Measurements from ENCODE around the gene PARD3.
A peak's percentile ranks its signal among the peaks of the same experiment; 100 is the strongest.

PARD3 gene

GRCh38 chr10:34736976-34737771 lies 77.9 kb downstream of the PARD3 start:
- 0 out of 2 replicates have a peak overlapping the region, but pooled peaks have one; percentile 5 for H3K27ac ChIP-seq (ENCODE audit: low read length)
- H3K4me2 ChIP-seq (ENCODE audit: insufficient read depth, low read length), result no peak overlapping the region
- DNase-seq, result no peak
- no peak overlapping the region for H3K9ac ChIP-seq (ENCODE audit: low read depth, low read length)
- peaks cover 70% of the 10 kb centered on the region for H4K20me1 ChIP-seq (ENCODE audit: insufficient read depth, low read length)
- peaks cover 29% of the 10 kb centered on the region for H3K4me1 ChIP-seq (ENCODE audit: insufficient read depth, low read length)
- H3K4me3 ChIP-seq (ENCODE audit: low read depth in 1 of 2, low read length in 2 of 2), result no peak overlapping the region
- H2AFZ ChIP-seq (ENCODE audit: low read depth, low read length), result no peak overlapping the region
- no peak for ATAC-seq (ENCODE audit: insufficient read depth, low read depth)
- no peaks in the 10 kb centered on the region for H3K36me3 ChIP-seq (ENCODE audit: insufficient read depth, low read length)
- H3K79me2 ChIP-seq (ENCODE audit: insufficient read depth, low read length), result peaks cover 86% of the 10 kb centered on the region
- no peaks in the 10 kb centered on the region for H3K9me3 ChIP-seq (ENCODE audit: insufficient read depth, low read length, severe bottlenecking)
- TF ChIP-seq EZH2 (IDR thresholded peaks at IDR 0.05; ENCODE audit: borderline replicate concordance, low read depth, low read length, severe bottlenecking) (no peak), CTCF (IDR thresholded peaks at IDR 0.05; ENCODE audit: borderline replicate concordance, extremely low read depth, low read length, poor library complexity, severe bottlenecking) (no peak)
- no peaks in the 10 kb centered on the region for H3K27me3 ChIP-seq (ENCODE audit: insufficient read depth, low read length, poor library complexity)

- Histone ChIP-seq H3K27ac (ENCODE audit: low read length) (no peak overlapping the region), H3K9me3 (ENCODE audit: insufficient read depth, low read length, severe bottlenecking) (no peaks in the 10 kb centered on the region), H4K20me1 (ENCODE audit: insufficient read depth, low read length) (peaks cover 66% of the 10 kb centered on the region), H3K36me3 (ENCODE audit: insufficient read depth, low read length) (no peaks in the 10 kb centered on the region), H3K27me3 (ENCODE audit: insufficient read depth, low read length, poor library complexity) (no peaks in the 10 kb centered on the region), H3K79me2 (ENCODE audit: insufficient read depth, low read length) (peaks cover 90% of the 10 kb centered on the region), H3K9ac (ENCODE audit: low read depth, low read length) (no peak overlapping the region), H3K4me1 (ENCODE audit: insufficient read depth, low read length) (peaks cover 12% of the 10 kb centered on the region), H3K4me2 (ENCODE audit: insufficient read depth, low read length) (no peak overlapping the region), H2AFZ (ENCODE audit: low read depth, low read length) (no peak overlapping the region), H3K4me3 (ENCODE audit: low read depth in 1 of 2, low read length in 2 of 2) (no peak overlapping the region)
- ATAC-seq (ENCODE audit: insufficient read depth, low read depth) (no peak), DNase-seq (no peak)
- TF ChIP-seq CTCF (IDR thresholded peaks at IDR 0.05; ENCODE audit: borderline replicate concordance, extremely low read depth, low read length, poor library complexity, severe bottlenecking) (no peak), EZH2 (IDR thresholded peaks at IDR 0.05; ENCODE audit: borderline replicate concordance, low read depth, low read length, severe bottlenecking) (no peak)
Observed at GRCh38 chr10:34734918-34735317, 80.2 kb downstream of the PARD3 start.

DNA sequence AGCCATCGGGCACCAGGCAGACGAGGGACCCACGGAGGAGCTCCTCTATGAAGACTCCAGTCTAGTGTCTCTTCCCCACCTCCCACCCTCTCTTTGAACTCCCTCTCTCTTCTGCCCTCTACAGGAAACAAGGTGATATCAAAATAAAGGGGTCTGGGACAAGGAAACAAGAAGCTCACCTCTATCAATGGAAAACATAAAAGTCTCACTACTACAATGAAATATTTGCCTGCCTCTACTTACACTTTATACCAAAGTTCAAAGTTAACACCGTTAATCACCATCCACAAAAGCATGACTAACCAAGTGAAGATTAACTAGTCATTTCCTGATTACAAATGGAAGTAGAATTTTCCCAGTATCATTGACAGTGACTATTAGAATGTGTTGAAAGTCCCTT lies 82.2 kb downstream of the PARD3 start:
- DNase-seq, result no peak
- no peak overlapping the region for H3K9ac ChIP-seq (ENCODE audit: low read depth, low read length)
- 0 out of 2 replicates have a peak, but pooled peaks cover 2% of the 10 kb centered on the region for H3K4me1 ChIP-seq (ENCODE audit: insufficient read depth, low read length)
- H3K79me2 ChIP-seq (ENCODE audit: insufficient read depth, low read length), result peaks cover 89% of the 10 kb centered on the region
- H3K27ac ChIP-seq (ENCODE audit: low read length), result no peak overlapping the region
- H3K36me3 ChIP-seq (ENCODE audit: insufficient read depth, low read length), result no peaks in the 10 kb centered on the region
- no peak overlapping the region for H3K4me2 ChIP-seq (ENCODE audit: insufficient read depth, low read length)
- peaks cover 57% of the 10 kb centered on the region for H4K20me1 ChIP-seq (ENCODE audit: insufficient read depth, low read length)
- H2AFZ ChIP-seq (ENCODE audit: low read depth, low read length), result no peak overlapping the region
- no peaks in the 10 kb centered on the region for H3K27me3 ChIP-seq (ENCODE audit: insufficient read depth, low read length, poor library complexity)
- TF ChIP-seq CTCF (IDR thresholded peaks at IDR 0.05; ENCODE audit: borderline replicate concordance, extremely low read depth, low read length, poor library complexity, severe bottlenecking) (peak; percentile 66), EZH2 (IDR thresholded peaks at IDR 0.05; ENCODE audit: borderline replicate concordance, low read depth, low read length, severe bottlenecking) (no peak)
- ATAC-seq (ENCODE audit: insufficient read depth, low read depth), result peak; percentile 80
- no peak overlapping the region for H3K4me3 ChIP-seq (ENCODE audit: low read depth in 1 of 2, low read length in 2 of 2)
- H3K9me3 ChIP-seq (ENCODE audit: insufficient read depth, low read length, severe bottlenecking), result no peaks in the 10 kb centered on the region
